Common myeloid progenitor, CD34-positive (primary cell): ENCODE data around the gene GLRB.

Experiments used
- CTCF ChIA-PET: fragments of 350-600 bp; sonication (Branson Sonifier 250); formaldehyde crosslinking; loops from one replicate; lab custom pipeline; 2021; ENCODE audit warnings: antibody characterized with exemption; lab: Charles Lee
- POLR2A ChIA-PET: fragments of 350-600 bp; sonication (Branson Sonifier 250); formaldehyde crosslinking; loops from one replicate; lab custom pipeline; 2021; ENCODE audit warnings: antibody characterized with exemption; lab: Charles Lee
- DNase-seq, 3 donors: peaks; one replicate each; pipeline versions ENCODE4 v3.0.0 to v3.0.0-alpha.2; 2013
- H3K27ac ChIP-seq, 2 experiments: 1 replicate in 1 of 2; 2 replicates in 1 of 2; pipeline ENCODE4 v1.7.0; 2013; ENCODE audit warnings: inconsistent platforms in 2 of 2, low read length in 2 of 2, mild to moderate bottlenecking in 2 of 2, low read depth in 1 of 2, moderate library complexity in 1 of 2; ENCODE audit not compliant: severe bottlenecking in 2 of 2, insufficient read depth in 1 of 2, poor library complexity in 1 of 2
- H3K27me3 ChIP-seq, 5 experiments: replicated peaks in 2 of 5; 1 replicate in 3 of 5; 2 replicates in 2 of 5; pipeline versions ENCODE4 v1.6.1 to v1.7.0; 2013; ENCODE audit warnings: low read length in 4 of 5, mild to moderate bottlenecking in 2 of 5, moderate library complexity in 2 of 5, inconsistent platforms in 1 of 5; ENCODE audit not compliant: insufficient read depth in 5 of 5, control insufficient read depth in 4 of 5
- H3K36me3 ChIP-seq, 4 experiments: 1 replicate in 2 of 4; 2 replicates in 2 of 4; pipeline versions ENCODE4 v1.6.1 to v1.7.0; 2013; ENCODE audit warnings: low read length in 3 of 4, control low read depth in 1 of 4, mild to moderate bottlenecking in 1 of 4; ENCODE audit not compliant: control insufficient read depth in 4 of 4, insufficient read depth in 4 of 4
- H3K4me1 ChIP-seq, 4 experiments: 1 replicate in 3 of 4; 2 replicates in 1 of 4; pipeline versions ENCODE4 v1.6.1 to v1.7.1; 2013; ENCODE audit warnings: low read length in 3 of 4, mild to moderate bottlenecking in 3 of 4, control low read depth in 1 of 4, inconsistent platforms in 1 of 4, moderate library complexity in 1 of 4; ENCODE audit not compliant: control insufficient read depth in 4 of 4, insufficient read depth in 4 of 4; ENCODE audit errors: control extremely low read depth in 1 of 4
- H3K4me3 ChIP-seq, 7 experiments: 1 replicate in 4 of 7; 2 replicates in 3 of 7; pipeline versions ENCODE4 v1.5.1 to v1.7.0; 2013; ENCODE audit warnings: mild to moderate bottlenecking in 7 of 7, low read length in 6 of 7, moderate library complexity in 6 of 7, inconsistent platforms in 2 of 7, low read depth in 2 of 7, control low read depth in 1 of 7; ENCODE audit not compliant: insufficient read depth in 4 of 7, control insufficient read depth in 1 of 7; ENCODE audit errors: extremely low read depth in 1 of 7
- H3K9me3 ChIP-seq, 5 experiments: 1 replicate in 4 of 5; 2 replicates in 1 of 5; pipeline versions ENCODE4 v1.6.1 to v1.7.1; 2013; ENCODE audit warnings: low read length in 4 of 5, mild to moderate bottlenecking in 2 of 5, inconsistent platforms in 1 of 5, low read depth in 1 of 5, moderate library complexity in 1 of 5; ENCODE audit not compliant: control insufficient read depth in 4 of 5, insufficient read depth in 2 of 5; ENCODE audit errors: control extremely low read depth in 1 of 5
- WGBS: methylation state at CpG from one replicate; pipeline ENCODE4 v1.1.5; 2013; ENCODE audit not compliant: insufficient coverage; 5-methylcytosine and 5-hydroxymethylcytosine counted together

Gene GLRB

GRCh38 chr4:157079441-157079840 lies 3.5 kb downstream of the GLRB start:
- DNase-seq, result no peak
- peaks cover 0 to 24% (median 2%) of the 10 kb centered on the region in 5 experiments for H3K27me3 ChIP-seq
- H3K36me3 ChIP-seq, result no peaks in the 10 kb centered on the region
- no peak overlapping the region for H3K27ac ChIP-seq
- CTCF ChIA-PET, result interaction anchor here (1.3 kb wide), 1 partner anchor 34 kb away, joined by 5 read pairs; no protein-coding TSS in a partner anchor
- peaks cover 0 to 12% (median 5%) of the 10 kb centered on the region in 4 experiments for H3K4me1 ChIP-seq
- 100% methylated on average over 1 of the region's 2 CpGs for WGBS
- H3K9me3 ChIP-seq, result no peaks in the 10 kb centered on the region
- no peak overlapping the region for H3K4me3 ChIP-seq
- POLR2A ChIA-PET, result no interaction called here

- Histone ChIP-seq H3K4me1 (peaks cover 0 to 10% (median 4%) of the 10 kb centered on the region in 4 experiments), H3K36me3 (no peaks in the 10 kb centered on the region), H3K27ac (no peak overlapping the region), H3K9me3 (no peaks in the 10 kb centered on the region), H3K27me3 (peaks cover 0 to 18% (median 2%) of the 10 kb centered on the region in 5 experiments), H3K4me3 (no peak overlapping the region)
- CTCF ChIA-PET, result interaction anchor here (1.3 kb wide), 1 partner anchor 35 kb away, joined by 5 read pairs; no protein-coding TSS in a partner anchor
- POLR2A ChIA-PET, result no interaction called here
- DNase-seq, result no peak
Observed at GRCh38 chr4:157080605-157081004, 4.7 kb downstream of the GLRB start.

- no peaks in the 10 kb centered on the region for H3K36me3 ChIP-seq
- POLR2A ChIA-PET, result no interaction called here
Observed at GRCh38 chr4:157095716-157096115, 19.8 kb downstream of the GLRB start.

GRCh38 chr4:157096439-157096838 lies 20.5 kb downstream of the GLRB start:
- ChIA-PET CTCF (interaction anchor here (1.2 kb wide), 1 partner anchor 14 kb away, joined by 3 read pairs; no protein-coding TSS in a partner anchor), POLR2A (no interaction called here)
- H3K27me3 ChIP-seq, result no peaks in the 10 kb centered on the region
- 89% methylated on average over 1 of the region's 1 CpG for WGBS
- no peaks in the 10 kb centered on the region for H3K4me1 ChIP-seq
- H3K36me3 ChIP-seq, result no peaks in the 10 kb centered on the region
- H3K27ac ChIP-seq, result no peak overlapping the region
- no peaks in the 10 kb centered on the region for H3K9me3 ChIP-seq
- DNase-seq, result no peak
- H3K4me3 ChIP-seq, result no peak overlapping the region

More at GRCh38 chr4:157095716-157096115, 19.8 kb downstream of the GLRB start:
- DNase-seq, result no peak
- Histone ChIP-seq H3K4me1 (no peaks in the 10 kb centered on the region), H3K4me3 (no peak overlapping the region), H3K27me3 (no peaks in the 10 kb centered on the region), H3K27ac (no peak overlapping the region), H3K9me3 (no peaks in the 10 kb centered on the region)
- WGBS, result 92% methylated on average over 2 of the region's 2 CpGs
- CTCF ChIA-PET, result interaction anchor here (1.2 kb wide), 1 partner anchor 13 kb away, joined by 3 read pairs; no protein-coding TSS in a partner anchor

GRCh38 chr4:157099506-157099905 lies 23.6 kb downstream of the GLRB start:
- DNase-seq, result no peak
- ChIA-PET CTCF (no interaction called here), POLR2A (no interaction called here)
- H3K4me3 ChIP-seq, result no peak overlapping the region
- no peak overlapping the region for H3K27ac ChIP-seq
- no peaks in the 10 kb centered on the region for H3K27me3 ChIP-seq
- no peaks in the 10 kb centered on the region for H3K9me3 ChIP-seq
- no CpG with 5 or more reads among the region's 4 CpGs for WGBS
- no peaks in the 10 kb centered on the region for H3K36me3 ChIP-seq
- no peaks in the 10 kb centered on the region for H3K4me1 ChIP-seq

GRCh38 chr4:157104541-157104940 lies 28.6 kb downstream of the GLRB start:
- ChIA-PET POLR2A (no interaction called here), CTCF (no interaction called here)
- no peaks in the 10 kb centered on the region for H3K4me1 ChIP-seq
- no peak for DNase-seq
- H3K27me3 ChIP-seq, result no peaks in the 10 kb centered on the region
- no peak overlapping the region for H3K4me3 ChIP-seq
- no CpG with 5 or more reads among the region's 1 CpG for WGBS
- no peak overlapping the region for H3K27ac ChIP-seq
- H3K9me3 ChIP-seq, result peaks cover 0 to 7% (median 0%) of the 10 kb centered on the region in 5 experiments
- H3K36me3 ChIP-seq, result no peaks in the 10 kb centered on the region

- CTCF ChIA-PET, result interaction anchor here (0.7 kb wide), 1 partner anchor 1263 kb away, joined by 3 read pairs; no protein-coding TSS in a partner anchor
- POLR2A ChIA-PET, result no interaction called here
- no peaks in the 10 kb centered on the region for H3K4me1 ChIP-seq
- 100% methylated on average over 1 of the region's 6 CpGs for WGBS
- no peak overlapping the region for H3K4me3 ChIP-seq
- H3K27ac ChIP-seq, result no peak overlapping the region
- no peaks in the 10 kb centered on the region for H3K9me3 ChIP-seq
- H3K36me3 ChIP-seq, result no peaks in the 10 kb centered on the region
- DNase-seq, result no peak
- H3K27me3 ChIP-seq, result no peaks in the 10 kb centered on the region
Observed at GRCh38 chr4:157114671-157115070, 38.7 kb downstream of the GLRB start.
